HG03196 (cell line): ENCODE data around the gene MAGI1.

Experiments
- ATAC-seq: cut with Tn5 transposase; IDR thresholded peaks from one replicate; pipeline ENCODE4 v1.9.1; 2021; ENCODE audit not compliant: unreplicated experiment

MAGI1 gene

DNA sequence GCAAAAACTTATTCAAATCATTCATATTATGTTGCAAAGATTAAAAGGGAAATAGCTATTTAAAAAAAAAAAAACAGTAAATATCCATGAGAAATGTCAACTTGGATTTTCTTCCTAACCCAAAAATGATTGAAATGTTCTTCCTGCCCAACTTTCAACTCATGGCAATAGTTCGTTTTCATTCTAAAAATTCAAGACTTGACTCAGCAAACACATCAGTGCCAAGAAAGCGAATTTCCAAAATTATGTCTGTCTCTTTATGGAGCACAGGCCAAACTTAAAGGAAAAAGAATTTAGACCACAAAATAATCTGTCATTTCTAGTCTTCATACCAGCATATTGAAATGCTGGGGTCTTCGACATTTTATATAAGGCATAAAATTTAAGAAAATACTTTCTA lies 63.7 kb downstream of the MAGI1 start:
- ATAC-seq, result no peak

DNA sequence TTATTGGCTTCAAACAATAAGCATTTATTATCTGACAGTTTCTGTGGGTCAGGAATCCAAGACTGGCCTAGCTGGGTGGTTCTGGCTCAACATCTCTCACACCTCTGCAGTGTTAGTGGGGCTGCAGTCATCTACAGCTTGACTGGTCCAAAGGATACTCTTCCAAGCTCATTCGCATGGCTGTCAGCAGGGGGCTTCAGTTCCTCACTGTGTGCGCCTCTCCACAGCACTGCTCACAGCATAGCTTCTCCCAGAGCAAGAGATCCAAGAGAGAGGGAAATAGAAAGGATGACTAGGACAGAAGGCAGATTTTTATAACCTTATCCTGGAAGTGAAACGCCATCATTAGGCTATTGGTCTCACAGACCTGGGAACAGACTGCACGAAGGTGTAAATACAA lies 64.2 kb downstream of the MAGI1 start:
- no peak for ATAC-seq

DNA sequence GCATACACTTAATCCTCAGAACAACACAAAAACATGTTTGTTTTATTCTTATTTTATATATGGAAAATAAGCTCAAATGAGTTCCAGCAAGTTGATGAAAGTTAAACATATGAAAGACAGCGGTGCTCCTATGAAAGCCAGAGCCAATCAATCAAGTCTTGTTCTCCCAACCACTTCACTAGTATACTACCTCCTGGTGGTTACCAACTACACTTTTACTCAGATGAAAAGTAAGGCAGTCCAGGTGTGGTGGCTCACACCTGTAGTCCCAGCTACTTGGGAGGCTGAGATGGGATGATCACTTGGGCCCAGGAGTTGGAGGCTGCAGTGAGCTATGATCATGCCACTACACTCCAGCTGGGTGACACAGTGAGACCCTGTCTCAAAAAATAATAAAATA lies 66.0 kb downstream of the MAGI1 start:
- ATAC-seq, result no peak

DNA sequence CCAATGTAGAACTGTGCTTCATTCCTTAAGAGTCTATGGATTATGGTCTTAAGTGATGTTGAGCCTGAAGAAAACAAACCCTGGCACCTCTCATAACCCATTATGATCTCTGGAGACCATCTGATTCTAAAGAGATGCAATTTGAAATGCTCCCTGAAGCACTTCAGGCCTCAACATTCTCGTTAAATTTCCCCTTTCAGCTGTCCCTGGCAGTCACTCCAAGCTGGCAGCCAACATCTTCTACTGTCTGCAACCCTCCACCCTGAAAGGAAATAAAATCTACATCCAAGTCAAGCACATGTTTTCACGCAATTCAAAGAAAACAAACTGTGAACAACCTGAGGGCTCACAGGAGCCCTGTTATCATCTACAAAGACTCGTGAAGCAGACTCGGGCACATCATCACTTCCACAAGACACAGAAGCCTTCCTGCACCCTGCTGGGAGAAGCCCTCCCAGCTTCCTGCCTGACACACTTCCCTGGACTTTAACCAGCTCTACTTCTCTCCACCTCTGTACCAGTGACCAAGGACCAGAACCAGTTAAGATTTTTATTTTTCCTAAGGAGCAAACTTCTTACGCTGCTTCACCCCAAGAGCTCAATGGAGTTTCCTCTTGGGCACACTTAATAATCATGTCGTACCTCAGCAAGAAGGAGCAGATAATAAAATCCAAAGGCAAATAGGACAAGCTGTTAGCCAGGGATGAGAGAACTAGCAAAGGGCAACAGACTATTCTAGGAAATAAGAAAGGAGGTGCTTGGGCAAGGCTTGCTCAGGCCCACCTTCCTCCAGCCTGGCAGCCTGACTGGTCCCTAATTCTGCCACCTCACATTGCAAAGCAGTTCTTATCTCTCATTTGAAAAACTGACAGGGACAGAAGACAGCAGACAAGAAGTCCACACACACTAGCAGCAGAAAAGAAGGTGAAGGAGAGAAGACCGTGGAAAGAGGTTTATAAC lies 67.1 kb downstream of the MAGI1 start:
- no peak for ATAC-seq

DNA sequence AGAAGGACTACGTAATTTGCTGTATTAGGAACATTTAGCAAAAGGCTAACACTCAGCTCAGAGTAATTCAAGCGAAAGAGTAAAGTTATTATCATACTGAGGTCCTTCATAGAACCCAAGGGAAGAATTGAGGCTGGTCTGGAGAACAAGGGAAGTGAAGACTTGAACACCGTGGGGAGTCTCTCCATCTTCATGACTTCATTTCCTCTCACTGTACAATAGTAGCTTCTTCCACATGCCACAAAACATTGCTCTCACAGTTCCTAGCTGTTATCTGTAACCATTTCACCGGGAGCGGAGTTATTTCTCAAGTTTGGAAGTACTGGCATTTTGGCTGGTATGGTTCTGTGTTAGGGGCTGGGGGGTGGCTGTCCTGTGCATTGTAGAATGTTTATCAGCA lies 69.7 kb downstream of the MAGI1 start:
- ATAC-seq, result no peak

DNA sequence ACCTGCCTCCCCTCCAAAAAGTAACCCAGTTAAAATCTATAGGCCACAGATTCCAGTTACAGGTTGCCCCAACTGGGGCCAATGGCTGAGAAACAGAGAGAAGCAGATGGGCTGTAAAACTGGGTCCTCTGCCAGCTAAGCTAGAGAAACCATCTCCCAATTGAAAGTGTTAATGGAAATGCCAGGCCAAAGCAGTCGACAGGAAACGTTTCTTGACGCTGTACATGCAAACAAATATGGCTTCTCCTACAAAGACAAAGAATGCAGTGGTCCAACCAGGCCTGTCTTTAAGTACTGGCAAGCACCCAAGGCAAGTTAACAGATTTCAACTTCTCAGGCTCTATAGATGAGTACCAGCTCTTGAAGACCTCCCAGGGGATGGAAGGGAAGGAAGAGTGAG lies 71.3 kb downstream of the MAGI1 start:
- no peak for ATAC-seq

DNA sequence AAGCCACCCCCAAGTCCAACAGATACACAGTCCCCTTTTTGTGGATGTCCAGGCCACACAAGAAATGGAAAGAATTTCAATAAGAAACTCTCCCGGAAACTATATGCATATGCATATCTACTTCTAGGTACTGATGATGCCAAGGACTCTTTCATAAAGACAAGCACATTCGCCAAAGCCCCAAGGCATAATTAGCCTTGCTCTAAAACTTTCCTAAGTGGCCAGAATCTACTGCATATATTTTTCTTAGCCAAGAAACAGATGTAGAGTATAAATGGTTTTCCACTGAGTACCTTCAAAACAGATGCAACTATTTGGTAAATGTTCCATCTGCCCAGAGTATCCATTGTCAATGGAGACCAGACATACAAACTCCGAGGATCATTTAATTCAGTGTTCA lies 73.9 kb downstream of the MAGI1 start:
- no peak for ATAC-seq

DNA sequence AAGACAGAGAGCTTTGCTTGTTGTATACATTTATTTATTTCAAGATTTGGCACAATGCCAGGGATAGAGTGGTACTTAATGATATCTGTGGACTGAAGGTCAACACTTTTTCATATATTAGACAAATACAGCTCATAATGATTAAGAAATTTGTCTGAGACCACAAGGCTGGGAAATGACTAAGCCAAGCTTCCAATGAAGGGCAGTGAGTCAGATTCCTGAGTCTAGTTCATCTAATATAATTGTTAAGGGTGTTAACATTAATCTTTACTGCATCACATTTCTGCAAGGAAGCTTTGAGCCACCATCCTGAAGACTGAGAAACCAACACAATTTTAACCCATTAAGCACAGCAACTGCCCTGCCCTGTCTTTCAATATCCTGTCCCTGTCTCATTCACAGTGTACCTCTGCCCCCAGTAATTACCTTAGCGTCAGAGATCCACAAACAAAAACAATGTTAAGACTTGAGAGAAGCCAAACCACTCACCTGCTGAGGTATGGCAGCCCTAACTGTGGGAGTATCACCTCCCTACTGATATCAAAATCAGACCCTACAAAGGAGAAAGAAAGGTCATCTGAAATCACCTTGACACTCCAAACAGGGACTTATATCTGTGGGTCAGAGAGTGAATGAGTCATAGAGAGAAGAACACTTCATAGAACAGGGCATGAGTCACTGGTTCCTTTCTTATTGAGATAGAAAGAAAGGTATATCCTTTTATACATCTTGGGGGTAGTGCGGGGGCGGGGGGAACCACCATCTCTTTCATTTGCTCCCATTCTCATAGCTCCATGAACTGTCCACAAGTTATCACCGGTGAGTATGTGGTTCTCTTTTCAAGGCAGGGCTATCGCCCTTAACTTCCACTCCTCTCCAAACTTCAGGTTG lies 74.7 kb downstream of the MAGI1 start:
- ATAC-seq, result peak; percentile 98

DNA sequence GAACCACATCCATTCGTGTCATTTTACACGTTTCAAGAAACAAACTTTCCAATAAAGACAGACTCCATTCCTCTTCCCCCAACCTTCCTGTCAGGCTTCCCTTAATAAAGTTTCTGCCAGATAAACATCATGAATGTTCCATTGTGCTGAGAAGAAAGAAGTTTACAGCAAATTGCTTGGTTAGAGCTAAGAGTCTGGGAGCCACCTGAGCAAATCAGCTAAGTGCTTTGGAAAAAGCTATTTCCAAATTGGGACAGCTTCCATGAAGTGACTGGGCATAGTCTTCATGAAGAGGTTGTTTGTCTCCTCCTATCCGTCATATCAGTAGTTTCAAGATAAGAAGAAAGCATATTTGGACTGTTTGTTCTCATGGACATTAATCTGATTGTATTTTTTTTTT lies 77.0 kb downstream of the MAGI1 start:
- no peak for ATAC-seq

DNA sequence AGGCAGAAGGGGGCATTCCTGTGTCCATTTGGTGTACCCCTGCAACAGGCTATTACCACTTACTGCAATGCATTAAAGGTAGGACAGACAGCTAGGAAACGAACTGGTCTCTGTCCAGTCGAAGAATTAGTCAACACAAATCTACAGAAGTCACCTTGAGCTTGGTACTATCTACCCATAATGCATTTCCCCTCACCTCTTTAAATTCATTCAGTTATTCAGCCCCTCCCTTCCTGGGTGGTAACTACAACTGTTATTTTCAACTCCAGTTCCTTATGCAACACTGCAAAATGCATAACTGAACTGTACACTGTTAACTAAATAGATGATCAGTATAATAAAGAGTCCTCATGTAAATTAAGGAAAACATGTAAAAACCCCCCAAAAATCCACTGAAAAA lies 77.6 kb downstream of the MAGI1 start:
- ATAC-seq, result no peak

DNA sequence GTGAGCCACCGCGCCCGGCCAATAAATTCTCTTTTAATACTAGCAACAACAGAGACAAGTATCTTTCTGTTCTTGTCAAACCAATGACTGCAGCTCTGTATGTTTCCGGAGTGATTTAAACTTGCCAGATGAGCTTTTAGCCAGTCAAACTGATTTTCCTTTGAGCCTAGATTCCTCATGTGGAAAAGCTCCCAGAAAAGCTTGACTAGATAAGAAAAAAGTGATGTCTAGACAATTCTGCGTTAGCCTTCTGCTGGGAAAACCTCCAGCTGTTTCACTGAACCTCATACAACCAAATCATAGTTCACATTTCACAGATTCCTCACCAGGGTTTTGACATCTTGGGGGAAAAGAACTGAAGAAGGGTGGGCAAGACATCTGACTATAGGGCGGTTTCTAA lies 78.6 kb downstream of the MAGI1 start:
- ATAC-seq, result no peak

DNA sequence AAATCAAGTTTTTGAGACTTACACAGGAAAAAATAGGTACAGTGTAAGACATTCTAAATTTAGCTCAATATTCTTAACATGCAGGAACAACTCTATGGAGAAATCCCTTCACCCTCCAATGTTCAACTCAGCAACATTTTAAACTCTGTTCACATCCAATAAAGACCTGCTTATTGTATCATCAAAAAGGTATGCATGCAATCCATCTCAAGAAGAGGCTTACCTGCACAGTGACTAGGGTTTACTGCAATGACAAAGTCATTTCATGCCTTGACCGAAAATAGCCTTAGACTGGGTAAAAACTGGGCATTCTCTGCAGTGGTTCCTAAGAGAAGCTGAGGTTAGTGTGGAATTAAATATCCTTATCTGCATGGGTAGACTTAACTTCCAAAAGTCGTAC lies 80.5 kb downstream of the MAGI1 start:
- no peak for ATAC-seq

DNA sequence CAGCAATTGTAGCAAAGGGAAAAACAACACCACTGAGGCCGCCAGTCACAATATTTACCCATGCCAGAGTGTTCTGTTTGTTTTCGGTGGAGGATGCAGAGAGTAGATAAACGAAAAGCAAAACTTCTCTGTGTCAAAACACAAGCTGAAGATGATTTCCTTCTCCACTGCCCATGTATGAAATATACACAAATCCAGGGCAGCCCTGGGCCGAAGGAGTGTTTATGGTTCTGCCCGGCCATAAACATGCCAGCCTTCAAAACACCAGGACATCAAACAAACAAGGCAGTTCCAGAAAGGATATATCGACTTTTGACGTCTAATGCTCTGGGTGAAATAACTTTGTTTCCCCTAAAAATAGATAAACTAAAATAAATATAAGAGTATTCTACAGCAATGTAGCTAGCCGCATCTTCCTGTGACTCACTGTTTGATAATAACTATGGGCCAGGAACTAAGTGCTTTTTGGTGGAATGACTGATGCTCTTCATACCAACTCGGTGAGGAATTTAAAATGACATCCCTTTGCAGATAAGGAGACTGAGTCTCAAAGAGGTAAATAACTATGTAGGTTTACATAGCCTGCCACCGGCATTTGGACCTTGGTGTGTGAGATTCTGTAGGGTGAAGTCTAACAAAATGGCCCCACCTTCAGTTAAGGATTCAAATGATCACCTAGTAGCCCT lies 82.8 kb downstream of the MAGI1 start:
- no peak for ATAC-seq

DNA sequence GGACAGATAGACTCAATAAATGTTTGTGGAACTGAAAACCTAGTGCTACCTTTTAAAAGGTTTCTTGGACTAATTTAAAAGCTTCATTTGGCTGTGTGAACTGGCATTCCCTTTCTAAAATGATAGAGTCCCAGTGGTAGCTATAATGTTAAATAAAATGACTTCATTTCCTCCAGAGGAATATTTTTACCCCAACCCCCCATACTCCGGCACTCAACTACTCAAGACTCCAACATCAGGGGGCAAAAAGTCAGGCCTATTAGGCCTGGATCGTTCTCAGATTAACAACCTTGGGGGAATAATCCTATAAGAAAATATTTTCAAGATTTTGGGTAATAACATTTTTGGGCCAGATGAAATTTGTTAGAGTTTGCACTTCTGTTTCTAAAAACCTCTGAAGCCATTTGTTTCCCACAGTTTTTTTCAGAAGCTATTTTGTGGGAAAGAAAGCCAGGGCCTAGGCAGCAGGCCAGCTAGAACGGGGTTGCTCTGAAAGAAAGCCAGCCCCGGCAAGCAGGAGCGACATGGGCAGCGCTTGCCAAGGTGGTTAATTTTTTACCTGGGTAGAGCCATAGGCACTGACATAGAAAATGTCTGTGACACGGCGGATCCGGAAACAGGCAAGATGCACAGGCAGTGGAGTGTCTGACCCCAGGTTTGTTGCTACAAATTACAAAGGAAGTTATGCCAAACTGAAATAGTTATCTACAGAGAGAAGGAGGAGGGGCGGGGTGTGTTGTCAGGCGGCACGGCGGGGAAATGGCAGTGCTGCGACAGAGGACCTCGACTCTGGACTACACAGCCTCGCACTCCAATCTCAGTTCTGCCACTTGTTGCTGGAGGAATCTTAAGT lies 84.6 kb downstream of the MAGI1 start:
- no peak for ATAC-seq

DNA sequence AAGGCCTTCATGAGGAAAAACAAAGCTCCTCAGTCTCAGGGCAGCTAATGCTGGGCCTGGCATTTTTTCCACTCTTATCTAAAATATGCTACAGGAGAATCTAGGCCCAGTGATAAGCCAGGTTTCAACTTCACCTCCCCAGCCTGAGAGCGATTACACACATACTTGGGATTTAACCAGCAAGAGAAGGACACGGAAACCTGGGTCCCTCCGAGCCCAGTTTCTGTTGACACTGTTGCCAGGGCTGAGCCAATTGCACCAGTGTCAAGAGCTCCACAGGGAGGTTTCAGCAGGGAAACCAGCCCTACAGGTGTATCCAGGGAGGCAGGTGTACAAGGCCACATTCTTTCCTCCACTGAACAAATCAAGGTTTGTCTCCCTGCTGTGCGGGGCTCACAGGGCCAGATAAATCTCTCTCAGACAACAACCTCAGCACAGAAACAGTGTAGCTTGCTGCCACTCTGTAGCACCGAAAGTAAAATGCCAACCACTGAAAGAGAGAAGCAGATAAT lies 85.4 kb downstream of the MAGI1 start:
- no peak for ATAC-seq

DNA sequence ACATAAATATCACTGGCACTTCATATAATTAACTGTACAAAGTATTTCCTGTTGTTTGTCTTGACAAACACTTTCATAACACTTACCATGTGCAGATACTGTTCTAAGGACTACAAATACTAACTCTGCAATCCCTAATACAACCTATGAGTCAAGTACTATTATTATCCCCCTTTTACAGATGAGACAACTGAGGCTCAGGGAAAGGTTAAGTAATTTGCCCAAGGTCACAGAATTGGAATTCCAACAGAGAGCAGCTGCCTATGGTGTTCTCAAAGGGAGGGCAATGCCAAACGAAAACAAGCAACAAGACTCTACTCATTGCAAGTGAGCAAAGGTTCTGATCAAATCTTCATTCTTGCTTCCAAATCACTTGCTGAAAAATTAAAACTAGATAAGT lies 85.9 kb downstream of the MAGI1 start:
- no peak for ATAC-seq

DNA sequence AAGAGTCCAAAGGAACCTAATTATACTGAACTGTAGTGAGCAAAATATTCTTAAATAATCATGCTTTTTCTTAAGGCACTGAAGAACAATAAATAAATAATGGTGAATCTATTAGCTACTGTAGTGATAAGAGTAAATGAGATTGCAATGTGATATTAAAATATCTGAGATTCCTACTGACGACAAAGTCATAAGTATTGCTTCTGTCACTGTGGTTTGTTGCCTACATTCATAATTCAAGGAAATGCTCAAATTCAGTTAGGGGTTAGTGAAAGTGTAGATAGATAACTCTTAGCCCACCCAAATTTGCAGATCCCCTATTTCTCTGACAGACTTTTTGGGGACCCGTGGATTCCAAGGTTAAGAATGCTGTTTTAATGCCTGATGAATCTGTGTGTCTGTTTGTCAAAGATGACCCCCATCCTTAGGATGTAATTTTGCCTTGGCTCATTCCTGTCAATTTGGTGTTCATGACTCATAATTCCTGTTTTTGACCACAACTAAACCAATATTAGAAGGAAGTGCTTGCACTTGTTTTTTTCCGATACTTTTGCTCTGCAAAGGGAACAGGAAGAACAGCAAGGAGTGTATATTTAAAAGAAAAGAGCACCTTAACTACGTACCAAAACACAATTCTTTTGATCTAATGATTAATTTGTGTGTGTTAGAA lies 86.7 kb downstream of the MAGI1 start:
- no peak for ATAC-seq

DNA sequence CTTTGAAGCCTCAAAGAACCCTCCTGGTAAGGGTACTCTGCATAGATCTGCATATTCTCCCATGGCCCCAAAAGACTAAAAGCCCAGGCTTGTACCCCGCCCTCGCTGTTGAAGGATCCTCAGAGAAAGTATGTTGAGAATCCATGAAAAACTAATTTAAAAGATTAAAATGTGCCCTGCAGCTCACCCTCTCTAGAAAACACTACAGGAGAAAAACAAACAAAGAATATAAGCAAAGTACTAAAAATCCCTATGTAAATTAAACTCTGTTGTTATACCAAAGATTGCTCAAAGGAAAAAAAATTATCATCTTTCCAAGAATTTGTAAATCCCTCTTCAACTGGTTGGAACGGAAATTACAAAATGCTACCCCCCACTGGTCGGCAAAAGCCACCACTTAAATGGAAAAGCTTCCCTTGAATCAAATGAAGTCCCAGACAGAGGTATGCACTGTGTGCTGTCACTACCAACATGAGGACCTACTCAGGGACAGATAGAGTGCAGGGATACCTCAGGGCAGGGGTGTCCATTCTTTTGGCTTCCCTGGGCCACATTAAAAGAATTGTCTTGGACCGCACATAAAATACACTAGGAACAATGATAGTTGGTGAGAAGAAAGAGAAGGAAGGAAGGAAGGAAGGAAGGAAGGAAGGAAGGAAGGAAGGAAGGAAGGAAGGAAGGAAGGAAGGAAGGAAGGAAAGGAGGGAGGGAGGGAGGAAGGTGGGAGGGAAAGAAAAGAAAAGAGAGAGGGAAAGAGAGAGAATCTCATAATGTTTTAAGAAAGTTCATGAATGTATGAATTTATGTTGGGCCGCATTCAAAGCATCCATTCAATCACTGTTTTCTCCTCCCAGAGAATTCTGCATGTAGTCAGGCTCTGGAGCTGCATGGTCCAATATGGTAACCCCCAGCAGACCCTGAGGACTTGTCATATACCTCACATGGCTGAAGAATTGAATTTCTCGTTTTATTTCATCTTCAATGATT lies 88.1 kb downstream of the MAGI1 start:
- ATAC-seq, result no peak
